HG03354 (cell line): ENCODE results near the gene TMEM45A.
"Not testable (repeated sequence)": the region's sequence is repeated elsewhere in the genome, so short reads cannot be mapped to it uniquely, and the experiment has no call there.

Source experiments
- ATAC-seq: cut with Tn5 transposase; IDR thresholded peaks from one replicate; pipeline ENCODE4 v1.9.1; 2021; ENCODE audit warnings: mild to moderate bottlenecking; ENCODE audit not compliant: unreplicated experiment, poor library complexity, severe bottlenecking

Gene TMEM45A

GRCh38 chr3:100480081-100480480, 12.3 kb upstream of the TMEM45A start:
- ATAC-seq, result no peak

GRCh38 chr3:100482176-100482575, 10.2 kb upstream of the TMEM45A start:
- no peak for ATAC-seq

GRCh38 chr3:100483529-100483928, 8.9 kb upstream of the TMEM45A start:
- ATAC-seq, result no peak

GRCh38 chr3:100486808-100487207, 5.6 kb upstream of the TMEM45A start:
- ATAC-seq, result no peak

- no peak for ATAC-seq
These were observed 3.3 kb upstream of the TMEM45A start for GRCh38 chr3:100489118-100489517.

- peak; percentile 28 for ATAC-seq
These were observed 4.4 kb downstream of the TMEM45A start for GRCh38 chr3:100496711-100497261.

- ATAC-seq, result no peak
These were observed 7.2 kb downstream of the TMEM45A start for GRCh38 chr3:100499651-100500050.

- no peak for ATAC-seq
These were observed 8.0 kb downstream of the TMEM45A start for GRCh38 chr3:100500320-100500880.

- ATAC-seq, result no peak
These were observed 11.0 kb downstream of the TMEM45A start for GRCh38 chr3:100503448-100503847.

GRCh38 chr3:100506355-100506754, 13.9 kb downstream of the TMEM45A start:
- ATAC-seq, result no peak

GRCh38 chr3:100509818-100510217, 17.4 kb downstream of the TMEM45A start:
- ATAC-seq, result not testable (repeated sequence)

GRCh38 chr3:100516232-100516631, 23.8 kb downstream of the TMEM45A start:
- ATAC-seq, result no peak

- ATAC-seq, result no peak
These were observed 24.4 kb downstream of the TMEM45A start for GRCh38 chr3:100516838-100517237.

GRCh38 chr3:100517276-100517675, 24.9 kb downstream of the TMEM45A start:
- no peak for ATAC-seq

- ATAC-seq, result no peak
These were observed 25.8 kb downstream of the TMEM45A start for GRCh38 chr3:100518244-100518643.

- ATAC-seq, result no peak
These were observed 26.6 kb downstream of the TMEM45A start for GRCh38 chr3:100518983-100519382.

GRCh38 chr3:100521439-100521845, 29.0 kb downstream of the TMEM45A start:
- no peak for ATAC-seq

- no peak for ATAC-seq
These were observed 29.7 kb downstream of the TMEM45A start for GRCh38 chr3:100522125-100522524.

- no peak for ATAC-seq
These were observed 30.8 kb downstream of the TMEM45A start for GRCh38 chr3:100523050-100523760.

GRCh38 chr3:100525753-100526612, 33.6 kb downstream of the TMEM45A start:
- ATAC-seq, result no peak
